HepG2 (cell line): Measurements from ENCODE around the gene TENT4B. TPM values are rescaled to one million over a fixed set of nuclear protein-coding genes. Genes with fewer than 3 reads are reported as not detected.

Source experiments
- CAMTA2 ChIP-seq: sonication (generic); formaldehyde crosslinking; IDR thresholded peaks from 2 replicates; pipeline ENCODE4 v1.4.0; 2020; ENCODE audit warnings: mild to moderate bottlenecking, missing genetic modification reagents, borderline replicate concordance
- DNMT3B ChIP-seq: conservative IDR thresholded peaks from 2 replicates; pipeline ENCODE4 v1.6.1; 2016; ENCODE audit warnings: missing biosample characterization, control low read depth
- ELF1 ChIP-seq: sonication (generic); formaldehyde crosslinking; IDR thresholded peaks from 2 replicates; pipeline ENCODE4 v1.4.0; 2020; ENCODE audit warnings: missing genetic modification reagents
- FOXO1 ChIP-seq: sonication (generic); formaldehyde crosslinking; IDR thresholded peaks from 2 replicates; pipeline ENCODE4 v1.4.0; 2020; ENCODE audit warnings: missing genetic modification reagents
- KDM3A ChIP-seq: IDR thresholded peaks from 2 replicates; pipeline ENCODE4 v1.6.1; 2018; ENCODE audit warnings: low read depth, missing compliant biosample characterization
- MXD4 ChIP-seq: IDR thresholded peaks from 2 replicates; pipeline ENCODE4 v1.6.1; 2016; ENCODE audit warnings: mild to moderate bottlenecking, missing biosample characterization, missing genetic modification reagents
- NCOA5 ChIP-seq: sonication (generic); formaldehyde crosslinking; IDR thresholded peaks from 2 replicates; pipeline ENCODE4 v1.4.0; 2020; ENCODE audit warnings: missing genetic modification reagents
- NR2F6 ChIP-seq, 2 experiments: IDR thresholded peaks; 2 replicates each; pipeline ENCODE4 v1.6.1; 2016; ENCODE audit warnings: antibody characterized with exemption in 1 of 2, mild to moderate bottlenecking in 1 of 2
- TEAD3 ChIP-seq: optimal IDR thresholded peaks from 2 replicates; pipeline ENCODE3; 2016; ENCODE audit warnings: borderline replicate concordance
- ZMAT3 ChIP-seq: sonication (generic); formaldehyde crosslinking; conservative IDR thresholded peaks from 2 replicates; pipeline ENCODE4 v1.7.0; 2021; ENCODE audit warnings: missing genetic modification reagents
- ZMYM4 ChIP-seq: sonication (generic); formaldehyde crosslinking; IDR thresholded peaks from 2 replicates; pipeline ENCODE4 v1.8.1; 2023; ENCODE audit warnings: mild to moderate bottlenecking, missing genetic modification reagents
- ZNF552 ChIP-seq: sonication (generic); formaldehyde crosslinking; IDR thresholded peaks from 2 replicates; pipeline ENCODE4 v1.9.0; 2022; ENCODE audit warnings: missing genetic modification reagents, mild to moderate bottlenecking, borderline replicate concordance
- ZNF598 ChIP-seq: sonication (generic); formaldehyde crosslinking; IDR thresholded peaks from 2 replicates; pipeline ENCODE4 v1.5.1; 2020; ENCODE audit warnings: mild to moderate bottlenecking, missing genetic modification reagents, borderline replicate concordance
- ZNF670 ChIP-seq: sonication (generic); formaldehyde crosslinking; IDR thresholded peaks from 2 replicates; pipeline ENCODE4 v1.8.0; 2022; ENCODE audit warnings: mild to moderate bottlenecking, missing genetic modification reagents, borderline replicate concordance
- ZNF766 ChIP-seq: sonication (generic); formaldehyde crosslinking; IDR thresholded peaks from 2 replicates; pipeline ENCODE4 v1.5.0; 2020; ENCODE audit warnings: missing genetic modification reagents, borderline replicate concordance
- ZNF776 ChIP-seq: sonication (generic); formaldehyde crosslinking; IDR thresholded peaks from 2 replicates; pipeline ENCODE4 v1.4.0; 2020; ENCODE audit warnings: mild to moderate bottlenecking, missing genetic modification reagents
- ZNF777 ChIP-seq: sonication (generic); formaldehyde crosslinking; IDR thresholded peaks from 2 replicates; pipeline ENCODE4 v1.4.0; 2020; ENCODE audit warnings: missing genetic modification reagents
- polyA plus RNA-seq, 8 experiments: library from polyadenylated mRNA; depleted of rRNA in 3 of 8; stranded (reverse) in 7 of 8; unstranded in 1 of 8; fragments of >200 nt; fragmentation: Illumina TruSeq in 4 of 8; extraction: Trizol in 4 of 8; gene quantifications; 2 replicates each; pipeline versions ENCODE4 v1.2.1 to v1.2.3, GENCODE V29; 2011 to 2016; ENCODE audit warnings: low read depth in 4 of 8, missing spikeins in 1 of 8, mixed read lengths in 1 of 8; ENCODE audit not compliant: insufficient read depth in 1 of 8
- total RNA-seq, 5 experiments: library from RNA; depleted of rRNA; stranded (reverse); fragments of >200 nt; fragmentation: Illumina TruSeq; extraction: Trizol; gene quantifications; 2 replicates each; pipeline ENCODE4 v1.2.3, GENCODE V29; 2016; ENCODE audit warnings: low read depth in 1 of 5
- TF ChIP-seq, protein P1 (sequence below): sonication (generic); formaldehyde crosslinking; IDR thresholded peaks from 2 replicates; pipeline ENCODE4 v1.4.0; 2020; ENCODE audit warnings: missing genetic modification reagents
- TF ChIP-seq, protein P2 (sequence below): sonication (generic); formaldehyde crosslinking; IDR thresholded peaks from 2 replicates; pipeline ENCODE4 v1.8.1; 2022; ENCODE audit warnings: low read depth, mild to moderate bottlenecking, missing genetic modification reagents
- TF ChIP-seq, protein P3 (sequence below): sonication (generic); formaldehyde crosslinking; IDR thresholded peaks from 2 replicates; pipeline ENCODE4 v1.4.0; 2020; ENCODE audit warnings: missing genetic modification reagents
- TF ChIP-seq, protein P4 (sequence below): IDR thresholded peaks from 2 replicates; pipeline ENCODE4 v1.6.1; 2016; ENCODE audit warnings: mild to moderate bottlenecking

Gene TENT4B
- total and polyA plus RNA-seq, 2 of the 13 experiments (the other 11 are each of a cell fraction or from before 2014, with no cell fraction given), result 15.0 to 32.8 TPM

DNA sequence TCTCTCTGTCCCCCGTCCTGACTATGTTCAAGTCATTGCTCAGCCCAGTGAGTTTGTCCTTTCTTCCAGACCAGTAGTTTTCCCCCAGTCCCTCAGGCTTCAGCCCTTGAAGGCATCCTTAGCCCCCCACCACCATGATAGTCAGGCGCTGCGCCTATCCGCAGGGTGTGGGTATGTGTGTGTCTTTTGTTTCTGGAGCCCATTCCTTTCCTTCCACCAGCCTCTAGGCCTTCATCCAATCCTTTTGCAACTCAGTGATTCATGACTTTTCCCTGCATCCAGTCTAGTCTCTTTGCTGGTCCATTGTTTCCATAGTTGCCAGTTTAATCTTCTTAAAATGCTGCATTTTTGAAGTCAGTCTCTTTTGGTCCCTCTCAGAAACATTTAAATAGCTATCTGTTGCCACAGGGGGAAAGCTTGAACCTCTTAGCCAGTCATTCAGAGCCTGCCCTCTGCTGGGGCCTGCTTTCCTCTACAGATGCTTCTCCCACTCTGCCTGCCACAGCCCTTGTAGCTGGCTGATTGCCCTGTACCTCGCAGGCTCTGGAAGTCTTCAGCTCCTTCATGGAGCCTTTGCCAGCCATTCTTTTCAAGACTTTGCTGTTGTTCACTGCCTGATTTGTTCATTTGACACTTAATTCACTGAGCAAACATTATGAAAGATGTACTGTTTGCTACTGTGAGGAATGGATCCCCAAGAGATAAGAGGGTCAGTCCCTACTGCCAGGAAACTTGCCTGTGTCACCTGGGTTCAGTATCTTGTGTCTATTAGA lies 57.3 kb downstream of the TENT4B start (continued):
- TF ChIP-seq, protein P1, sequence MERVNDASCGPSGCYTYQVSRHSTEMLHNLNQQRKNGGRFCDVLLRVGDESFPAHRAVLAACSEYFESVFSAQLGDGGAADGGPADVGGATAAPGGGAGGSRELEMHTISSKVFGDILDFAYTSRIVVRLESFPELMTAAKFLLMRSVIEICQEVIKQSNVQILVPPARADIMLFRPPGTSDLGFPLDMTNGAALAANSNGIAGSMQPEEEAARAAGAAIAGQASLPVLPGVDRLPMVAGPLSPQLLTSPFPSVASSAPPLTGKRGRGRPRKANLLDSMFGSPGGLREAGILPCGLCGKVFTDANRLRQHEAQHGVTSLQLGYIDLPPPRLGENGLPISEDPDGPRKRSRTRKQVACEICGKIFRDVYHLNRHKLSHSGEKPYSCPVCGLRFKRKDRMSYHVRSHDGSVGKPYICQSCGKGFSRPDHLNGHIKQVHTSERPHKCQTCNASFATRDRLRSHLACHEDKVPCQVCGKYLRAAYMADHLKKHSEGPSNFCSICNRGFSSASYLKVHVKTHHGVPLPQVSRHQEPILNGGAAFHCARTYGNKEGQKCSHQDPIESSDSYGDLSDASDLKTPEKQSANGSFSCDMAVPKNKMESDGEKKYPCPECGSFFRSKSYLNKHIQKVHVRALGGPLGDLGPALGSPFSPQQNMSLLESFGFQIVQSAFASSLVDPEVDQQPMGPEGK (CRISPR knock-in tag), result peak; percentile 41; the same call in 1 of the 2 replicates
- TF ChIP-seq ZNF552 (CRISPR knock-in tag), result no peak
- no peak for TF ChIP-seq ZNF598
- peak; percentile 60 for TF ChIP-seq FOXO1 (CRISPR knock-in tag)
- TF ChIP-seq TEAD3 (CRISPR knock-in tag), result peak; percentile 68
- no peak for TF ChIP-seq NR2F6 (IDR thresholded peaks at IDR 0.05)
- peak; percentile 60; the same call in 1 of the 2 replicates for TF ChIP-seq NR2F6 (CRISPR knock-in tag; IDR thresholded peaks at IDR 0.05)
- TF ChIP-seq, protein P2, sequence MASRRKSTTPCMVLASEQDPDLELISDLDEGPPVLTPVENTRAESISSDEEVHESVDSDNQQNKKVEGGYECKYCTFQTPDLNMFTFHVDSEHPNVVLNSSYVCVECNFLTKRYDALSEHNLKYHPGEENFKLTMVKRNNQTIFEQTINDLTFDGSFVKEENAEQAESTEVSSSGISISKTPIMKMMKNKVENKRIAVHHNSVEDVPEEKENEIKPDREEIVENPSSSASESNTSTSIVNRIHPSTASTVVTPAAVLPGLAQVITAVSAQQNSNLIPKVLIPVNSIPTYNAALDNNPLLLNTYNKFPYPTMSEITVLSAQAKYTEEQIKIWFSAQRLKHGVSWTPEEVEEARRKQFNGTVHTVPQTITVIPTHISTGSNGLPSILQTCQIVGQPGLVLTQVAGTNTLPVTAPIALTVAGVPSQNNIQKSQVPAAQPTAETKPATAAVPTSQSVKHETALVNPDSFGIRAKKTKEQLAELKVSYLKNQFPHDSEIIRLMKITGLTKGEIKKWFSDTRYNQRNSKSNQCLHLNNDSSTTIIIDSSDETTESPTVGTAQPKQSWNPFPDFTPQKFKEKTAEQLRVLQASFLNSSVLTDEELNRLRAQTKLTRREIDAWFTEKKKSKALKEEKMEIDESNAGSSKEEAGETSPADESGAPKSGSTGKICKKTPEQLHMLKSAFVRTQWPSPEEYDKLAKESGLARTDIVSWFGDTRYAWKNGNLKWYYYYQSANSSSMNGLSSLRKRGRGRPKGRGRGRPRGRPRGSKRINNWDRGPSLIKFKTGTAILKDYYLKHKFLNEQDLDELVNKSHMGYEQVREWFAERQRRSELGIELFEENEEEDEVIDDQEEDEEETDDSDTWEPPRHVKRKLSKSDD (CRISPR knock-in tag), result no peak
- TF ChIP-seq, protein P3, sequence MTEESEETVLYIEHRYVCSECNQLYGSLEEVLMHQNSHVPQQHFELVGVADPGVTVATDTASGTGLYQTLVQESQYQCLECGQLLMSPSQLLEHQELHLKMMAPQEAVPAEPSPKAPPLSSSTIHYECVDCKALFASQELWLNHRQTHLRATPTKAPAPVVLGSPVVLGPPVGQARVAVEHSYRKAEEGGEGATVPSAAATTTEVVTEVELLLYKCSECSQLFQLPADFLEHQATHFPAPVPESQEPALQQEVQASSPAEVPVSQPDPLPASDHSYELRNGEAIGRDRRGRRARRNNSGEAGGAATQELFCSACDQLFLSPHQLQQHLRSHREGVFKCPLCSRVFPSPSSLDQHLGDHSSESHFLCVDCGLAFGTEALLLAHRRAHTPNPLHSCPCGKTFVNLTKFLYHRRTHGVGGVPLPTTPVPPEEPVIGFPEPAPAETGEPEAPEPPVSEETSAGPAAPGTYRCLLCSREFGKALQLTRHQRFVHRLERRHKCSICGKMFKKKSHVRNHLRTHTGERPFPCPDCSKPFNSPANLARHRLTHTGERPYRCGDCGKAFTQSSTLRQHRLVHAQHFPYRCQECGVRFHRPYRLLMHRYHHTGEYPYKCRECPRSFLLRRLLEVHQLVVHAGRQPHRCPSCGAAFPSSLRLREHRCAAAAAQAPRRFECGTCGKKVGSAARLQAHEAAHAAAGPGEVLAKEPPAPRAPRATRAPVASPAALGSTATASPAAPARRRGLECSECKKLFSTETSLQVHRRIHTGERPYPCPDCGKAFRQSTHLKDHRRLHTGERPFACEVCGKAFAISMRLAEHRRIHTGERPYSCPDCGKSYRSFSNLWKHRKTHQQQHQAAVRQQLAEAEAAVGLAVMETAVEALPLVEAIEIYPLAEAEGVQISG, result 0 out of 2 replicates have a peak, but pooled peaks have one; percentile 24
- peak; percentile 29; the same call in 1 of the 2 replicates for TF ChIP-seq ZNF776 (CRISPR knock-in tag)
- no peak for TF ChIP-seq ZNF777 (CRISPR knock-in tag)
- 0 out of 2 replicates have a peak, but pooled peaks have one; percentile 35 for TF ChIP-seq MXD4 (CRISPR knock-in tag)
- TF ChIP-seq CAMTA2 (CRISPR knock-in tag), result 0 out of 2 replicates have a peak, but pooled peaks have one; percentile 21
- no peak for TF ChIP-seq ZMAT3 (CRISPR knock-in tag)
- TF ChIP-seq, protein P4, sequence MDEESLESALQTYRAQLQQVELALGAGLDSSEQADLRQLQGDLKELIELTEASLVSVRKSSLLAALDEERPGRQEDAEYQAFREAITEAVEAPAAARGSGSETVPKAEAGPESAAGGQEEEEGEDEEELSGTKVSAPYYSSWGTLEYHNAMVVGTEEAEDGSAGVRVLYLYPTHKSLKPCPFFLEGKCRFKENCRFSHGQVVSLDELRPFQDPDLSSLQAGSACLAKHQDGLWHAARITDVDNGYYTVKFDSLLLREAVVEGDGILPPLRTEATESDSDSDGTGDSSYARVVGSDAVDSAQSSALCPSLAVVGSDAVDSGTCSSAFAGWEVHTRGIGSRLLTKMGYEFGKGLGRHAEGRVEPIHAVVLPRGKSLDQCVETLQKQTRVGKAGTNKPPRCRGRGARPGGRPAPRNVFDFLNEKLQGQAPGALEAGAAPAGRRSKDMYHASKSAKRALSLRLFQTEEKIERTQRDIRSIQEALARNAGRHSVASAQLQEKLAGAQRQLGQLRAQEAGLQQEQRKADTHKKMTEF (CRISPR knock-in tag), result peak; percentile 29; the same call in 1 of the 2 replicates
- peak; percentile 54; the same call in 1 of the 2 replicates for TF ChIP-seq KDM3A
- TF ChIP-seq ZNF766, result no peak
- TF ChIP-seq ZNF670 (CRISPR knock-in tag), result no peak
- TF ChIP-seq ZMYM4 (CRISPR knock-in tag), result peak; percentile 58; the same call in 1 of the 2 replicates
- TF ChIP-seq ELF1 (CRISPR knock-in tag), result 0 out of 2 replicates have a peak, but pooled peaks have one; percentile 14
- no peak for TF ChIP-seq DNMT3B (CRISPR knock-in tag)
- TF ChIP-seq NCOA5 (CRISPR knock-in tag), result no peak
